ENCODE data around the gene BTBD17. TPM values are rescaled to one million over a fixed set of nuclear protein-coding genes. Genes with fewer than 3 reads are reported as not detected.
A peak's percentile ranks its signal among the peaks of the same experiment; 100 is the strongest.

Gene BTBD17
- total RNA-seq, 1 donor from 2014 or later, result not detected

- H3K27ac Mint-ChIP-seq, result no peak overlapping the region
- peaks cover 17% of the 10 kb centered on the region for H3K27me3 Mint-ChIP-seq (ENCODE audit: low read depth)
These were observed 369 bp upstream of the BTBD17 start for GRCh38 chr17:74362069-74362405.

GRCh38 chr17:74360899-74361229 lies 804 bp downstream of the BTBD17 start:
- Mint-ChIP-seq H3K27ac (no peak overlapping the region), H3K9me3 (no peaks in the 10 kb centered on the region), H3K4me3 (ENCODE audit: low read depth) (no peak overlapping the region), H3K36me3 (ENCODE audit: low read depth) (no peaks in the 10 kb centered on the region), H3K4me1 (ENCODE audit: low read depth) (peaks cover 1% of the 10 kb centered on the region), H3K27me3 (ENCODE audit: low read depth) (peaks cover 21% of the 10 kb centered on the region)
- no peak for DNase-seq (ENCODE audit: low spot score)
- intact Hi-C loops (cut with micrococcal nuclease), result no loop called here

More at GRCh38 chr17:74362069-74362405, 369 bp upstream of the BTBD17 start:
- no peak for DNase-seq (ENCODE audit: low spot score)
- intact Hi-C loops (cut with micrococcal nuclease), result no loop called here
- H3K4me3 Mint-ChIP-seq (ENCODE audit: low read depth), result no peak overlapping the region
- H3K36me3 Mint-ChIP-seq (ENCODE audit: low read depth), result no peaks in the 10 kb centered on the region
- no peaks in the 10 kb centered on the region for H3K9me3 Mint-ChIP-seq
- peaks cover 1% of the 10 kb centered on the region for H3K4me1 Mint-ChIP-seq (ENCODE audit: low read depth)

- H3K9me3 Mint-ChIP-seq, result no peaks in the 10 kb centered on the region
- H3K27me3 Mint-ChIP-seq (ENCODE audit: low read depth), result peaks cover 23% of the 10 kb centered on the region
- no peak overlapping the region for H3K27ac Mint-ChIP-seq
- H3K4me3 Mint-ChIP-seq (ENCODE audit: low read depth), result no peak overlapping the region
- intact Hi-C loops (cut with micrococcal nuclease), result no loop called here
- DNase-seq (ENCODE audit: low spot score), result no peak
- no peaks in the 10 kb centered on the region for H3K36me3 Mint-ChIP-seq (ENCODE audit: low read depth)
- H3K4me1 Mint-ChIP-seq (ENCODE audit: low read depth), result peaks cover 1% of the 10 kb centered on the region
These were observed 1.8 kb downstream of the BTBD17 start for GRCh38 chr17:74359916-74360315.

DNA sequence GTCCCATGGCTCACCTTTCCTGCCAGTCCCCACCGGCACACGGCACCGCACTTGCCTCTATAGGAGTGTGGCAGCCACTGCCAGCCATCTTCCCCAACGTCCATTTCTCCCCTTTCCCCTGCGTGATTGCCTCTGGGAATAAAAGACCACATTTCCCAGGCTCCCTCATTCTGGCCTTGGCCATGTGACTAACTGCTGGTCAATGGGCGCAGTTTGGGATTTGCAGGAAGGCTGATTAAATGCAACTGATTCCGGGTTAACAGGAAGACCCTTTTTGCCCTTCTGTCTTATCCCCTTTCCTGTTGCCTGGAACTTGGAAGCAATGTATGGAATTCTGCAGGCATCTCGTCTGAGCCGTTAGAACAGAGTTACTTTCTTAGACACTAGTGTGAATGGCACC lies 3.0 kb downstream of the BTBD17 start:
- intact Hi-C loops (cut with micrococcal nuclease), result no loop called here
- Mint-ChIP-seq H3K4me3 (ENCODE audit: low read depth) (no peak overlapping the region), H3K27ac (no peak overlapping the region), H3K27me3 (ENCODE audit: low read depth) (peaks cover 35% of the 10 kb centered on the region), H3K9me3 (no peaks in the 10 kb centered on the region), H3K36me3 (ENCODE audit: low read depth) (no peaks in the 10 kb centered on the region), H3K4me1 (ENCODE audit: low read depth) (peaks cover 7% of the 10 kb centered on the region)
- DNase-seq (ENCODE audit: low spot score), result no peak

DNA sequence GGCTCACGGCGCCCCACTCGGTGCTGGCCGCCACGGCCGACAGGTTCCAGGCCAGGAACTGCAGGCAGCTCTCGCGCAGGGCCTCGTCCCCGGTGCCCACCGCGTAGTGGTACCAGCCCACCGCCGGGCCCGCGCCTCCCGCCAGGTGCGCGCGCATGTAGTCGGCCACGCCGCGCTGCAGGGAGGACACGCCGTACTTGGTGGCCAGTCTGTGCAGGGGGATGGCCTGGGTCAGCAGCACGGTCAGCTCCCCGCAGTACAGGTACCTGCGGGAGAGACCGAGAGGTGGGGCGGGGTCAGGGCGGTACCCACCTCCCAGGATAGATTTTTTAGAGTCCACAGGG lies 4.2 kb downstream of the BTBD17 start:
- Mint-ChIP-seq H3K27ac (no peak overlapping the region), H3K36me3 (ENCODE audit: low read depth) (no peaks in the 10 kb centered on the region)

GRCh38 chr17:74356646-74357465 lies 4.8 kb downstream of the BTBD17 start:
- peaks cover 48% of the 10 kb centered on the region for H3K27me3 Mint-ChIP-seq (ENCODE audit: low read depth)
- H3K9me3 Mint-ChIP-seq, result no peaks in the 10 kb centered on the region
- no peak overlapping the region for H3K27ac Mint-ChIP-seq
- H3K36me3 Mint-ChIP-seq (ENCODE audit: low read depth), result no peaks in the 10 kb centered on the region
- intact Hi-C loops (cut with micrococcal nuclease), result no loop called here
- DNase-seq (ENCODE audit: low spot score), result no peak
- peaks cover 7% of the 10 kb centered on the region for H3K4me1 Mint-ChIP-seq (ENCODE audit: low read depth)
- no peak overlapping the region for H3K4me3 Mint-ChIP-seq (ENCODE audit: low read depth)

More for the DNA sequence above, 4.2 kb downstream of the BTBD17 start:
- intact Hi-C loops (cut with micrococcal nuclease), result no loop called here
- no peak overlapping the region for H3K4me3 Mint-ChIP-seq (ENCODE audit: low read depth)
- H3K27me3 Mint-ChIP-seq (ENCODE audit: low read depth), result peaks cover 46% of the 10 kb centered on the region
- H3K9me3 Mint-ChIP-seq, result no peaks in the 10 kb centered on the region
- DNase-seq (ENCODE audit: low spot score), result no peak
- peaks cover 7% of the 10 kb centered on the region for H3K4me1 Mint-ChIP-seq (ENCODE audit: low read depth)

DNA sequence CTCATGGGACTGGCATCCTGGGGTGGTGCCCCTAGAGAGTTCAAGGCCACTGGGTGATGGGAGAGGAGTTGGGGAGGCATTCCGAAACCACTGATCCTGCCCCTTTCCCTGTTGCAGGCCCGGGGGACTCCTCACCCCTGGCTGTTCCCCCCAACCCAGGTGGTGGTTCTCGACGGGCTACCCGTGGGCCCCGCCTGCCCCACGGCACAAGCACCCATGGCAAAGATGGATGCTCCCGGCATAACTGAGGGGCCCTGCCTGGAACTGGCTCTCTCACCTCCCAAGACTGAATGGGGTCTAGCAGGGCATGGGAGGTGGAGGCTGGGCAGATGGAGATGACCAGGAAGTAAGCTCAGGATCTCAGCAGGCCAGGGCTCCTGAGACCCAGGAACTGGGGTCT lies 6.6 kb downstream of the BTBD17 start:
- H3K4me3 Mint-ChIP-seq (ENCODE audit: low read depth), result no peak overlapping the region
- no peak for DNase-seq (ENCODE audit: low spot score)
- H3K9me3 Mint-ChIP-seq, result no peaks in the 10 kb centered on the region
- intact Hi-C loops (cut with micrococcal nuclease), result loop anchor here (2.0 kb wide), 1 partner anchor 144 kb away; no protein-coding TSS in a partner anchor
- H3K36me3 Mint-ChIP-seq (ENCODE audit: low read depth), result no peaks in the 10 kb centered on the region
- no peak overlapping the region for H3K27ac Mint-ChIP-seq
- H3K4me1 Mint-ChIP-seq (ENCODE audit: low read depth), result peaks cover 7% of the 10 kb centered on the region
- peaks cover 53% of the 10 kb centered on the region for H3K27me3 Mint-ChIP-seq (ENCODE audit: low read depth)

- DNase-seq (ENCODE audit: low spot score), result no peak
- Mint-ChIP-seq H3K36me3 (ENCODE audit: low read depth) (no peaks in the 10 kb centered on the region), H3K9me3 (no peaks in the 10 kb centered on the region), H3K27ac (no peak overlapping the region), H3K4me3 (ENCODE audit: low read depth) (no peak overlapping the region), H3K4me1 (ENCODE audit: low read depth) (peaks cover 7% of the 10 kb centered on the region), H3K27me3 (ENCODE audit: low read depth) (peaks cover 56% of the 10 kb centered on the region)
- intact Hi-C loops (cut with micrococcal nuclease), result loop anchor here (1.0 to 2.0 kb wide), 2 partner anchors 53 to 144 kb away; no protein-coding TSS in a partner anchor
These were observed 7.1 kb downstream of the BTBD17 start for GRCh38 chr17:74354561-74354960.

DNA sequence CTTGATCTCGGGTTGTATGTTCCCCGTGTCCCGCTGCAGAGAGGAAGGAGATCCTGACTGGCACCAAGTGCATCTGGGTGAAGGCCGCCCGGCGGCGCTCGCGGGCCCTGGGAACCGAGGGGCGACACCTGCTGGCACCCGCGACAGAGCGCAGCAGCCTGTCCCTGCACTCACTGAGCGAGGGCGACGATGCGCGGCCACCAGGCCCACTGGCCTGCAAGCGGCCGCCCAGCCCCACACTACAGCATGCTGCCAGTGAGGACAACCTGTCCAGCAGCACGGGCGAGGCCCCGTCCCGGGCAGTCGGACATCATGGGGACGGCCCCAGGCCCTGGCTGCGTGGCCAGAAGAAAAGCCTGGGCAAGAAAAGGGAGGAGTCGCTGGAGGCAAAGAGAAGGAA lies 7.5 kb downstream of the BTBD17 start:
- no peak overlapping the region for H3K4me3 Mint-ChIP-seq (ENCODE audit: low read depth)
- intact Hi-C loops (cut with micrococcal nuclease), result loop anchor here (1.0 to 2.0 kb wide), 2 partner anchors 53 to 143 kb away; no protein-coding TSS in a partner anchor
- H3K9me3 Mint-ChIP-seq, result no peaks in the 10 kb centered on the region
- H3K27ac Mint-ChIP-seq, result no peak overlapping the region
- H3K36me3 Mint-ChIP-seq (ENCODE audit: low read depth), result no peaks in the 10 kb centered on the region
- H3K4me1 Mint-ChIP-seq (ENCODE audit: low read depth), result peaks cover 7% of the 10 kb centered on the region
- DNase-seq (ENCODE audit: low spot score), result peak; percentile 55
- H3K27me3 Mint-ChIP-seq (ENCODE audit: low read depth), result peaks cover 56% of the 10 kb centered on the region

GRCh38 chr17:74353446-74354060 lies 8.1 kb downstream of the BTBD17 start:
- Mint-ChIP-seq H3K36me3 (ENCODE audit: low read depth) (no peaks in the 10 kb centered on the region), H3K9me3 (no peaks in the 10 kb centered on the region), H3K27ac (no peak overlapping the region), H3K4me1 (ENCODE audit: low read depth) (peaks cover 7% of the 10 kb centered on the region), H3K4me3 (ENCODE audit: low read depth) (no peak overlapping the region), H3K27me3 (ENCODE audit: low read depth) (peaks cover 56% of the 10 kb centered on the region)
- no peak for DNase-seq (ENCODE audit: low spot score)
- intact Hi-C loops (cut with micrococcal nuclease), result loop anchor here (1.0 to 2.0 kb wide), 2 partner anchors 52 to 143 kb away; no protein-coding TSS in a partner anchor

DNA sequence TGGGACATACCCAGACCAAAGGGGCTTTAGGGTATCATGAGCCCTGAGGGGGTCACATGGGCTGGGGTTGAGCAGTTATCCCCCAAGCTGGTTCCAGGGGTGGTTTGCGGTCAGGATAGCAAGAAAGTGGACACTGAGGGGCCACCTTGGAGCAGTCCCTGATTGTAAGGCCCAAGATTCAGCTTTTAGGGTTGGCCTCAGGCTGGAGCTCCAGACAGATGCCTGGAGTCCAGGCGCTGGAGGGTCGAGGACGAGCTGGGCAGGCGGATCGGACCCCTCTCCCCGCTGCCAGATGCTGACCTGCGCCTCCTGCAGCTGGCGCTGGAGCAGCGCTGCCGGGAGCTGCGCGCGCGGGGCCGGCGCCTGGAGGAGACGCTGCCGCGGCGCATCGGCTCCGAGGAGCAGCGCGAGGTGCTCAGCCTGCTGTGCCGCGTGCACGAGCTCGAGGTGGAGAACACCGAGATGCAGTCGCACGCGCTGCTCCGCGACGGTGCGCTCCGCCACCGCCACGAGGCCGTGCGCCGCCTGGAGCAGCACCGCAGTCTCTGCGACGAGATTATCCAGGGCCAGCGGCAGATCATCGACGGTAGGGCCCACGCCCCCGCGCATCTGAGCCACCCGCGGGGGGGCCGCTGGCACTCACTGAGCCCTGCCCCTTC lies 10.0 kb downstream of the BTBD17 start:
- H3K27me3 Mint-ChIP-seq (ENCODE audit: low read depth), result peaks cover 51% of the 10 kb centered on the region
- intact Hi-C loops (cut with micrococcal nuclease), result no loop called here
- no peaks in the 10 kb centered on the region for H3K9me3 Mint-ChIP-seq
- DNase-seq (ENCODE audit: low spot score), result no peak
- H3K27ac Mint-ChIP-seq, result no peak overlapping the region
- no peak overlapping the region for H3K4me3 Mint-ChIP-seq (ENCODE audit: low read depth)
- no peaks in the 10 kb centered on the region for H3K36me3 Mint-ChIP-seq (ENCODE audit: low read depth)
- H3K4me1 Mint-ChIP-seq (ENCODE audit: low read depth), result peaks cover 6% of the 10 kb centered on the region

DNA sequence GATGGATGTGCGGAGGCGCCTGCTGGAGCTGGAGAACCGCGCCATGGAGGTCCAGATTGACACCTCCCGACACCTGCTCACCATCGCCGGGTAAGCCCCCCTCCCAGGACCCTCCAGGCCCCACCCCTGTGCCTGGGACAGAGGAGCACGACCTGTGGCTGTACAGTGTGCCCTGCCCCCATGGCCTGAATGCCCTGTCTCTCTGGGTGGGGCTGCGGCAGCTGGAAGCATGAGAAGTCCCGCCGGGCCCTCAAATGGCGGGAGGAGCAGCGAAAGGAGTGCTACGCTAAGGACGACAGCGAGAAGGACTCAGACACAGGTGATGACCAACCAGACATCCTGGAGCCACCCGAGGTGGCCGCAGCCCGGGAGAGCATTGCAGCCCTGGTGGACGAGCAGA lies 11.2 kb downstream of the BTBD17 start:
- Mint-ChIP-seq H3K4me1 (ENCODE audit: low read depth) (peaks cover 6% of the 10 kb centered on the region), H3K27ac (no peak overlapping the region), H3K36me3 (ENCODE audit: low read depth) (no peaks in the 10 kb centered on the region), H3K4me3 (ENCODE audit: low read depth) (no peak overlapping the region), H3K9me3 (no peaks in the 10 kb centered on the region), H3K27me3 (ENCODE audit: low read depth) (peaks cover 47% of the 10 kb centered on the region)
- intact Hi-C loops (cut with micrococcal nuclease), result no loop called here
- DNase-seq (ENCODE audit: low spot score), result no peak

DNA sequence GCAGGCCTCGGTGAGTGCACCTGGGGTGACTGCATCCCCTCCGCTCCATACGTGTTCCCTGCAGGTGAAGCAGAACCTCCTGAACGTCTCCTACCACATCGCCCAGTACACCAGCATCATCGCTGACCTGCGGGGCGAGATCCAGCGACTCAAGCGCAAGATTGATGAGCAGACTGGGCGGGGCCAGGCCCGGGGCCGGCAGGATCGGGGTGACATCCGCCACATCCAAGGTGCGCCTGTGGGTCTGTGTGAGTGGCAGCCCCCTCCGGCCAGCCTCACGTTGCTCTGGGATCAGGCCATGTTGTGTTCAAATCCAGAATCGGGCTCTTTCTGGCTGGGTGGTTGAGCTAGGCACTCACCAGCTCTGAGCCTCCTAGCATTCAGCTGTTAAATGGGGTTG lies 12.5 kb downstream of the BTBD17 start:
- intact Hi-C loops (cut with micrococcal nuclease), result no loop called here
- no peak overlapping the region for H3K4me3 Mint-ChIP-seq (ENCODE audit: low read depth)
- H3K36me3 Mint-ChIP-seq (ENCODE audit: low read depth), result no peaks in the 10 kb centered on the region
- H3K9me3 Mint-ChIP-seq, result no peaks in the 10 kb centered on the region
- H3K27ac Mint-ChIP-seq, result no peak overlapping the region
- DNase-seq (ENCODE audit: low spot score), result no peak
- H3K27me3 Mint-ChIP-seq (ENCODE audit: low read depth), result peaks cover 39% of the 10 kb centered on the region
- H3K4me1 Mint-ChIP-seq (ENCODE audit: low read depth), result peaks cover 5% of the 10 kb centered on the region
